Rectal smooth muscle tissue (tissue), 1 donor: ENCODE measurements around the gene RPS6KB1.

Experiments
- H3K27ac ChIP-seq: one replicate; pipeline ENCODE4 v1.7.0; 2013; ENCODE audit warnings: low read depth, low read length, inconsistent platforms
- H3K27me3 ChIP-seq: one replicate; pipeline ENCODE4 v1.7.0; 2013; ENCODE audit warnings: low read length; ENCODE audit not compliant: control insufficient read depth, insufficient read depth
- H3K36me3 ChIP-seq: one replicate; pipeline ENCODE4 v1.7.0; 2013; ENCODE audit warnings: low read length; ENCODE audit not compliant: control insufficient read depth, insufficient read depth
- H3K4me1 ChIP-seq: one replicate; pipeline ENCODE4 v1.7.0; 2013; ENCODE audit warnings: low read length; ENCODE audit not compliant: control insufficient read depth, insufficient read depth
- H3K4me3 ChIP-seq: one replicate; pipeline ENCODE4 v1.7.0; 2013; ENCODE audit warnings: low read length
- H3K9ac ChIP-seq: one replicate; pipeline ENCODE4 v1.7.0; 2013; ENCODE audit warnings: low read length

RPS6KB1 gene

GRCh38 chr17:59877965-59878364 lies 15.0 kb upstream of the RPS6KB1 start:
- no peaks in the 10 kb centered on the region for H3K4me1 ChIP-seq
- H3K36me3 ChIP-seq, result peaks cover 14% of the 10 kb centered on the region
- no peak overlapping the region for H3K4me3 ChIP-seq
- H3K9ac ChIP-seq, result no peak overlapping the region
- H3K27ac ChIP-seq, result no peak overlapping the region
- no peaks in the 10 kb centered on the region for H3K27me3 ChIP-seq

- Histone ChIP-seq H3K27me3 (no peaks in the 10 kb centered on the region), H3K36me3 (peaks cover 13% of the 10 kb centered on the region), H3K9ac (no peak overlapping the region), H3K4me1 (no peaks in the 10 kb centered on the region), H3K27ac (no peak overlapping the region), H3K4me3 (no peak overlapping the region)
These were observed 14.3 kb upstream of the RPS6KB1 start for GRCh38 chr17:59878624-59879023.

- H3K27ac ChIP-seq, result no peak overlapping the region
- no peak overlapping the region for H3K4me3 ChIP-seq
- no peaks in the 10 kb centered on the region for H3K27me3 ChIP-seq
- peaks cover 15% of the 10 kb centered on the region for H3K36me3 ChIP-seq
- H3K9ac ChIP-seq, result no peak overlapping the region
- no peaks in the 10 kb centered on the region for H3K4me1 ChIP-seq
These were observed 8.1 kb upstream of the RPS6KB1 start for GRCh38 chr17:59884861-59885260.

GRCh38 chr17:59888145-59888750 lies 4.7 kb upstream of the RPS6KB1 start:
- Histone ChIP-seq H3K27me3 (no peaks in the 10 kb centered on the region), H3K36me3 (peaks cover 15% of the 10 kb centered on the region), H3K4me3 (no peak overlapping the region), H3K27ac (no peak overlapping the region), H3K9ac (no peak overlapping the region), H3K4me1 (peaks cover 4% of the 10 kb centered on the region)

GRCh38 chr17:59890720-59891119 lies 2.2 kb upstream of the RPS6KB1 start:
- peaks cover 4% of the 10 kb centered on the region for H3K4me1 ChIP-seq
- H3K36me3 ChIP-seq, result peaks cover 6% of the 10 kb centered on the region
- no peaks in the 10 kb centered on the region for H3K27me3 ChIP-seq
- no peak overlapping the region for H3K9ac ChIP-seq
- H3K4me3 ChIP-seq, result no peak overlapping the region
- no peak overlapping the region for H3K27ac ChIP-seq

GRCh38 chr17:59892251-59892923 lies 534 bp upstream of the RPS6KB1 start:
- Histone ChIP-seq H3K27me3 (no peaks in the 10 kb centered on the region), H3K27ac (peak overlapping the region; percentile 61)

GRCh38 chr17:59893676-59894100 lies 767 bp downstream of the RPS6KB1 start:
- H3K4me1 ChIP-seq, result peaks cover 4% of the 10 kb centered on the region
- H3K9ac ChIP-seq, result peak overlapping the region; percentile 88
- peak overlapping the region; percentile 93 for H3K27ac ChIP-seq
- no peaks in the 10 kb centered on the region for H3K27me3 ChIP-seq
- H3K36me3 ChIP-seq, result peaks cover 2% of the 10 kb centered on the region
- peak overlapping the region; percentile 95 for H3K4me3 ChIP-seq

More at GRCh38 chr17:59892251-59892923, 534 bp upstream of the RPS6KB1 start:
- Histone ChIP-seq H3K9ac (peak overlapping the region; percentile 52), H3K4me3 (peak overlapping the region; percentile 95), H3K4me1 (peaks cover 4% of the 10 kb centered on the region), H3K36me3 (peaks cover 6% of the 10 kb centered on the region)

GRCh38 chr17:59897090-59897489 lies 4.2 kb downstream of the RPS6KB1 start:
- no peak overlapping the region for H3K4me3 ChIP-seq
- H3K27me3 ChIP-seq, result no peaks in the 10 kb centered on the region
- no peak overlapping the region for H3K27ac ChIP-seq
- H3K36me3 ChIP-seq, result peaks cover 2% of the 10 kb centered on the region
- no peak overlapping the region for H3K9ac ChIP-seq
- H3K4me1 ChIP-seq, result no peaks in the 10 kb centered on the region

- Histone ChIP-seq H3K36me3 (no peaks in the 10 kb centered on the region), H3K27me3 (no peaks in the 10 kb centered on the region), H3K9ac (no peak overlapping the region), H3K4me1 (no peaks in the 10 kb centered on the region), H3K27ac (no peak overlapping the region), H3K4me3 (no peak overlapping the region)
These were observed 6.2 kb downstream of the RPS6KB1 start for GRCh38 chr17:59899099-59899498.

- Histone ChIP-seq H3K4me1 (no peaks in the 10 kb centered on the region), H3K9ac (no peak overlapping the region), H3K4me3 (no peak overlapping the region), H3K27me3 (no peaks in the 10 kb centered on the region), H3K27ac (no peak overlapping the region), H3K36me3 (no peaks in the 10 kb centered on the region)
These were observed 8.7 kb downstream of the RPS6KB1 start for GRCh38 chr17:59901604-59902003.

GRCh38 chr17:59903455-59903854 lies 10.5 kb downstream of the RPS6KB1 start:
- Histone ChIP-seq H3K4me1 (no peaks in the 10 kb centered on the region), H3K9ac (no peak overlapping the region), H3K36me3 (no peaks in the 10 kb centered on the region), H3K27ac (no peak overlapping the region), H3K27me3 (no peaks in the 10 kb centered on the region), H3K4me3 (no peak overlapping the region)

- Histone ChIP-seq H3K4me3 (no peak overlapping the region), H3K9ac (no peak overlapping the region), H3K4me1 (no peaks in the 10 kb centered on the region), H3K36me3 (no peaks in the 10 kb centered on the region), H3K27ac (no peak overlapping the region), H3K27me3 (no peaks in the 10 kb centered on the region)
These were observed 14.5 kb downstream of the RPS6KB1 start for GRCh38 chr17:59907467-59907866.
